HG03196 (cell line): ENCODE measurements around the gene ANKMY1.
A peak's percentile ranks its signal among the peaks of the same experiment; 100 is the strongest.
"Not testable (repeated sequence)": the region's sequence is repeated elsewhere in the genome, so short reads cannot be mapped to it uniquely, and the experiment has no call there.

ENCODE experiments used
- ATAC-seq: cut with Tn5 transposase; IDR thresholded peaks from one replicate; pipeline ENCODE4 v1.9.1; 2021; ENCODE audit not compliant: unreplicated experiment

Gene ANKMY1

DNA sequence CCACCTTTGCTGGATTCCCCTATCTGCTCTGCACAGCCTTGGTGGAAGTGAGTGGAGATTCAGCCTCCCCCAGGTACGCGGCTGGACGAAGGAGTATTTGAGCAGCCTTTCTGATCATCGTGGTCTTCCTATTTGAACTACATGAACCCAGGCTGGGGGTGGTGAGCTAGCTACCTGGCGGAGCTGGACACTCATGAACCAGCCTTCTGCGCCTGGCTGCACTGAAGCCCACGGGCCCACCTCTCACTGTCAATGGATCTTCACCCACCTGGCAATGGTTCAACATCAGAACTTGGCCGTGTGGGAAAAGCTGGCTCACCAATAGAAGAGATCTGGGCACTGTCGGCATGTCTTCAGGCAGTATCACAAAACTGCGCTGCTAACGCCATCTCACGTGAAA lies 35.4 kb downstream of the ANKMY1 start:
- no peak for ATAC-seq

DNA sequence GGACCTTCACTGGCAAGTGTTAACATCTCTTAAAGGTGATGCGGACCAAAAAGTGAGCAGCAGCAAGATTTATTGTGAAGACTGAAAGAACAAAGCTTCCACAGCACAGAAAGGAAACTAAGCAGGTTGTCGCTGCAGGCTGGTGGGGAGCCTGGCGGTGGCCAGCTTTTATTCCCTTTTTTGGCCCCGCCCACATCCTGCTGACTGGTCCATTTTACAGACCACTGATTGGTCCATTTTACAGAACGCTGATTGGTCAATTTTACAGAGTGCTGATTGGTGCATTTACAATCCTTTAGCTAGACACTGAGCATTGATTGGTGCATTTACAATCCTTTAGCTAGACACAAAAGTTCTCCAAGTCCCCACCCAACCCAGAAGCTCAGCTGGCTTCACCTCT lies 35.9 kb downstream of the ANKMY1 start:
- not testable (repeated sequence) for ATAC-seq

DNA sequence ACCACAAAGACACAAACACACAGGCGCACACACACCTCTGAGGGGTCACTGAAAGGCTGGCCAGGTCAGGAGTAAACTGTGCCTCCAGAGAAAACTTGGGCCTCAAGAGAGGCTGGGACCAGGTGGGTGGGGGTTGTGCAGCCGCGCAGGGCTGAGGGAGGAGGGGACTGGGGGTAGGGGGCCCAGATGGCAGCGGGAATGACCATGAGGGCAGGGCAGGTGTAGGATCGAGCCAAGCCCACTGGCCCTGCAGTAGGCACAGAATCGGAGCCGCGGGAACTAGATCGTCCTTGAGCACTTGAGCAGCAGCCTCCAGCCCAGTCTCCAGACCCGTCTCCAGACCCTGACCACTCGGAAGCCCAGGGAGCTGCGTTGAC lies 36.8 kb downstream of the ANKMY1 start:
- ATAC-seq: no peak

DNA sequence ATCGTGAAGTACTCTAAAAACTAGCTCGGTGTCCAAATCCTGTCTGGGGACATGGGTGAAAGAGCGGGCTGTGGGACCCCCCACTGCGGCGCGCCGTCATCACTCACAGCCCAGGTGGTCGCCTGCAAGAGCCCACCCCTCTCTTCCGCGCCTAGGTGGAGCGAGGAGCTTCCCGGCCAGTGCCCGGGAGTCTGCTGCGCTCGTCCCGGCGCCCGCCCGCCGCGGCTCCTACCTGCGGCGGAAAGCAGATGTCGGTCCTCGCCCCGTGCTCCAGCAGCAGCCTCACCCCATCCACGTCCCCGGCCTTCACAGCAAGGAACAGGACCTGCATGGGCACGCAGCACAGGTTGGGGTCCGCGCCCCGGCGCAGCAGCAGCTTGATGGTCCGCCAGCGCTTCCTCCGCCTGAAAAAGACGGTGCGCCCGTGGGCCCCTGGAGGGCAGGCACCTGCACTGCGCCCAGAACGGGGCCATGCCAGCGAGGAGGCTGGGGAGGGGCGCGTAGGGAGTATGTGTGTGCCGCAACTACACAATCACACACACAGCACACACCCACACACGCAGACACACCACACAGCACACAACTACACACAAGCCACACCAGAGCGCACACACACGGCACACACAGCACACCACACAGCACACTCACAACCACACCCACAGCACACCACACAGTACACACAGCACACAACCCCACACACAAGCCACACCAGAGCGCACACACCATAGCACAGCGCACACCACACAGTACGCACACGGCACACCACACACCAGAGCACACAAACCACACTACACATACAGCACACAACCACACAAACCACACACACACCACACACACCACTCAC lies 37.4 kb downstream of the ANKMY1 start:
- no peak for ATAC-seq

DNA sequence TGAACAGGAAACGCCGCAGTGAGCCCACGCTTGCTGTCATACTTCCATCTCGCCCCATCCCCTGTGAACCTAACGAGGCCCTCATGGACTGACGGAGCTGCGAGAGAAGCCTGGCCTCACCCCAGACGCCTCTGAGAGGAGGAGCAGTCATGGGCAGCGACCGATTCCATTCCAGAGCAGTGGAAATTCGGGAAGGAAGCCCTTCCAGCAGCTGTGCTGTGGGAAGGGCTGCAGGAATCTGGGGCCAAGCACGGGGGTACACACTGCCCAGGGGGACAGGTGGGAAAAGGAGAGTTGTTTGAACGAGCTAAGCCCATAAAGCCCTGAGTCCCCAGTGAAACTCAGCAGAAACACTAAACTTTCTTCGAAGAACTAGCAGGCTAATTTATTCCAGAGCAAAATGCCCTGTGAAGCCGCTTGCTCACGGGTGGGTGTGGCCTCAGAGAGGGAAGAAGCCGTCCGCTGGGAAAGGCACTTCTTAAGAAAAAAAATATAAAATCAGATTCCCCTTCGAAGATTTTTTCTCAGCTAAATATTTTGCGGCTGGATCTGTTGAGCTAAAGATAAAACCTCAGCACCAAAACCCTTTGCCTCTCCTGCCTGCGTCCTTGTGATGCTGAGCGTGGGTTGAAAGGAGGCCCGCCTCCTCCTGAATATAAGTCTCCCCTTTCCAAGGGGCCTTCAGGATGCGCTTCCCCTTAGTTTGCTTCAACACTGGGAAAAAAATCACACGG lies 38.2 kb downstream of the ANKMY1 start:
- no peak for ATAC-seq

DNA sequence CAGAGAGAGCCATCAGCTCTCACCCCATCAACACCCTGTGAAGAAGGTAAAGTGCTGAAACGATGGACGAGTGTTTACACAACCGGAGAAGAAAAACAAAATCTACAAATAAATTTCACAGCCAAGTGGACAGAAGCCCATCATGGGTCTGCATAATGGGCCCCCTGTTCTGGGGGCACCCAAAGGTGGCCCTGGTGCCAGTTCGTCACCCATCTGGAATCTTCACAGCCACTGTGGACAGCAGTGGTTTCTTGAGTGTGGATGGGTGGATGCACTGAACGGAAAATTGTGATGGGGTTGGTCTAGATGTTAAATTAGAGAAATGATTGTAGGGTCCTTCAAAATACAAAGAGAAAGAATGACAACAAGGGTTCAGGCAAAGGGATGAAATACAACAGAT lies 38.8 kb downstream of the ANKMY1 start:
- ATAC-seq: no peak

DNA sequence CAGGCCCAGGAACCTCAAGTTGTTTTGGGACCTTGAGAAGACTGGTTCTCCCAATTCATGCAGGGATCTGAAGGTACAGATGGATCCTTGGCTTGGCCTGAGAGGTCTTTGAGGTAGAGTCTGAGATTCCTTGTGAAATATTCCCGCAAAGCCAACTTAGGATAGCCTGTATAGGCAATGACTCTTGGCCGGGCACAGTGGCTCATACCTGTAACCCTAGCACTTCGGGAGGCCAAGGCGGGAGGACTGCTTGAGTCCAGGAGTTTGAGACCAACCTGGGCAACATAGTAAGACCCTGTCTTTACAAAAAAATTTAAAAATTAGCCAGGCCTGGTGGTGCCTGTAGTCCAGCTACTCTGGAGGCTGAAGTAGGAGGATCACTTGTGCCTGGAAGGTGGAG lies 40.4 kb downstream of the ANKMY1 start:
- no peak for ATAC-seq

DNA sequence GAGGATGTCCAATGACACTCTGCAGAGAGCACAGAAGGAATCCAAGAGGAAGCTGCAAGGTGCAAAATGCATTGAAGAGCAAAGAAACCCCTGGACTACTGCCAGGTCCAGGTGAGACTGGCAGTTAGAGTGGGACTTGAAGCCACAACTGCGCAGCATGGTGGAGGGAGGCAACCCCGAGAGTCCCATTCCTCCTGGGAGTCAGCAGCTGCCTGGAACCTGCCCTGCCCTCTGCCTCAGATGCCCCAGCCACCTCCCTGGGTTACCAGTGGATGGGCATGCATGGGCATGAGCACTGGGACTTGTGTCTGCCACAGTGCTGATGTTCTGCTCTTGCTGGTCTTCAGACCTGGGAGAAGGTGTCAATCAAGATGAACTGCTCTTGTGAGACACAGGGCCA lies 43.2 kb downstream of the ANKMY1 start:
- ATAC-seq: no peak

DNA sequence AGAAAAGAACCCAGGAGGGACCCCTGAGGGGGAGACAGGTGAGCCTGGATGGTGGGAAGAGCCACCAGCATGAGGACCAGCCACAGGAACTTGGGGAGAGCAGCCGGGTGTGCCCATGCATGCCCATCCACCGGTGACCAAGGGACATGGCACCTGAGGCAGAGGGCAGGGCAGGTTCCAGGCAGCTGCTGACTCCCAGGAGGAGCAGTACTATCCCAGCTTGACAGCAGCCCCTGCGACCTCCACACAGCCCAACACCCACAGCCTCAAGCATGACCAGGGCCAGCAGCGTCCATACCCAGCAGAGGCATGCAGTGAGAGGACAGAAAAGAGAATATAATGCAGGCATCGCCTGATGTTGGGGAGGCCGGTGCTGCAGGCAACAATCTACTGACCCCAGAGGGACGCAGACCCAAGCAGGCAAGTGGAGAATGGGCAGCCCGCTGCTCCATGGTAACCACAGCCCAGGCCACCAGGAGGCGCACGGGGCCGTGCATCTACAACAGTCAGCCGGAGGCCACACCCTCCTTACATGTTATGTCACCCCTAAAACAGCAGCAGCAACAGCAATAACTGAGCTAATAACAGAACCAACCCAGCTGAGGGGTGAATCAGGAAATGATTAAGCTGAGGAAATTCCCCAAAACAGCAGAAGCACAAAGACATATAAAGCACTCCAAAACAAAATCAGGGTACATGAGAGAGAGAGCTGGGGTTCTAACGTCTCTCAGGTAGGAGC lies 44.1 kb downstream of the ANKMY1 start:
- peak; percentile 90 for ATAC-seq

DNA sequence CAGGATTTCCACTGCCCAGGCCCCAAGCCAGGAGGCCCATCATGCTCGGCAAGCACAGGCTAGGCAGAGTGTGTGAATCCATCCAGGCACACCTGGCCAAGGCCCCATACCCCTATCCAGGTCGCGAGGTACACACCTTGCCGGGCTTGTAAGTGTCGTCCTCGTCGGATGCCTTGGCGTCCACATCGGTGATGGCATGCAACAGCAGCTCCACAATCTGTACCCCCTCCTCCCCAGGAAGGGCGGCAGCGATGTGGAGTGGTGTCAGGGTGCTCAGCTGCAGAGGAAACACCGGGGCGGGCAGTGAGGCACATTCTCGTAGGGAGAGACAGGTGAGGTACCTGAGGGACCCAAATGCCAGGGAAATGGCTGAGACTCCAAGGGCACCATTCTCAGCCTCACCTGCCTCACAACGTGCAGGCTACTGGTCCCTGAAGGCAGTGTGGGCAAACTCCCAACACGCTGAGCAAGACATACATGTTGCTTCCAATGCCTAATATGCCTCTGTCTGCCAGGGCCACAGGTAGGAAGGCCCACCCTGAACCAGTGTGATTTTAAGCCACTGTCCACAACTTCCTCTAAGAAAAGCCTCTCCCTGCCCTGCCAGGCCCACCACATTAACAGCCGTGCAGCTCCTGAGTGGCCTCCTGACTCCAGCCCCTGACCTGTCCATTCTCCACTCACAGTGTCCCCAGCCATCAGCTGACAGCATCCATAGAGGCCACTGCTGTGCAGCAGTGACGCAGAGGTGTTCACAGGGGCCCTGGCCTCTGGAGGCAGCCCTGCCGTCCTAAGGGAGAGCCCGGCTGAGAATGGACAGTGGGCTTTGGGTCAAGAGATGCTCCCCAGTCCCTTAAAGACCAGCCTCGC lies 44.9 kb downstream of the ANKMY1 start:
- ATAC-seq: no peak

DNA sequence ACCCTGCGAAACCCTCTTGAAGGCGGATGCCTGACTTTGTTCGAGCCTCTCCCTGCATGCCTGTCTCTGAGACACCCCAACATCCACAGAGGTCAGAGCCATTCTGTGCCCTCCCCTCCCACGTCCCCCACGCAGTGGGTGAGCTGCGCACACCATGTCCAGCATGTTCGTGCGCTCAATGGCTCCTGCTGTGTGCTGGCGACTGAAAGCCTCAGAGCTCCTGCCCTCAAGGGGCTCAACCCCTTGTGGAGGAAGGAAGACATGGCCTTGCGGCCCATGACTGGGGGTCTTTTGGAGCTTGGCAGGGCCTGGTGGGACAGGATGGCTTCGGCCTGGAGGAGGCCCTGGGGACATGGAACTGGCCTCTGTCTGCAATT lies 45.7 kb downstream of the ANKMY1 start:
- no peak for ATAC-seq

DNA sequence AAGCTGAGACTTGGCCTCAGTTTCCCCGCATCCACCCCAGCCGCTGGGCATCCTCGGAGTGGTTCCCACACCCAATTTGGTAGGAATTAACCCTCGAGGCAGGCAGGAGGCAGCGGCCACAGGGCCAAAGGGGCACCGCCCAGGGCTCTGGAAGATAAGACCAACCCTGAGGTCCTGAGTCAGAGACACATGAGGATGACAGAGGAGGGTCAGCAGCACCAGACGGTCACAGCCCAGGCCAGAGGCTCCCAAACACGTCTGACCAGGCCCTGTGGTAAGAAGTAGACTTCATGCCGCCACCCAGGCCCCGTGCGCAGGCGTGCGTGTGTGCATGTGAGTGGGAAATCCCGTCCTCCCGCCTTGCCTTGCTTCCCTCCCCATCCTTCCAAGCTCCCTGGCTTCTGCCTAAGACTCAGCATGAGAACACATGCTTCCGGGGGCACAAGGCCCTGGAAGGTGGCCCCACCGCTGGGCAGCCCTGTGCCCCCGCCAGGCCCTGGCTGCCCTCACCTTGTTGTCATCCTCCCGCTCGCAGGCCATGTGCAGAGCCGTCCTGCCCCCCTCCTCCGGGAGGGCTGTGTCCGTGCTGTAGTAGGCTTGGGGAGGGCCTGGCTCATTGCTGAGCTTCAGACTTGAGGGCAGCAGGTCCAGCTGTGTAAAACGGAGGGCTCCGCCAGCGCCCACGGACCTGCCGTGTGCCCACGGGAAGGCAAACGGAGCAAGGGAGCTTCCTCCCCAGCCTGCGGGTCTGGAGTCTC lies 46.3 kb downstream of the ANKMY1 start:
- ATAC-seq: no peak

DNA sequence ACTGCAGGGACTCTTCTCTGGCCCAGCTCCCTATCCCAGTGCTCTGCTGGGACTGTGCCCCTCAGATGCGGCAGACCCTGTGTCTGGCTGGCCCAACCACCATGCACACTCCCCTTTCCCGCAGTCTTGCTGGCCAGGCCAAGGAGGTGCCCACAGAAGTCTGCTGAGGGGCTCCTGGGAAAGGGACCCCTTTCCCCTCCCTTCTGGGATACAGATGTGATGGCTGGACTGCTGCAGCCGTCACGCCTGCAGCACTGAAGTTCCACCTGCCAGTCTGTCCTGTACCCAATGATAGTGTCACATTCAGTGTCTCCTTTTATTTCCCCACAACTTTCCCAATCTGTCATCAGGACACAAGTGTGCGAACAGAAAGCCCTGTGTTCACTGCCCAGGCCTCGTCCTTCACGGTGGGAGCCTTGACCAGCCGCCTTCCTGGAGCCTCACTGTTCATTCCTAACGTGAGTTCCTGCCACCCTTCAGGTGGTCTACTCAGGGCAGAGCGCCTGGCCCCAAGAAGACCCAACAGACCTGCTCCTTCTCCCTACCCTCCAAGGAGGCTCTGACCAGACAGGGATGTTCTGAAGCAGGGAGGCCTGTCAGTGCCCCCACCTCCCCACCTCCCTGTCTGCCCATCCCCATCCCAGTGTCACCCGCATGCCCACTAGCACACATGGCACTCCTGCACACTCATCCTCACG lies 47.1 kb downstream of the ANKMY1 start:
- ATAC-seq: no peak

DNA sequence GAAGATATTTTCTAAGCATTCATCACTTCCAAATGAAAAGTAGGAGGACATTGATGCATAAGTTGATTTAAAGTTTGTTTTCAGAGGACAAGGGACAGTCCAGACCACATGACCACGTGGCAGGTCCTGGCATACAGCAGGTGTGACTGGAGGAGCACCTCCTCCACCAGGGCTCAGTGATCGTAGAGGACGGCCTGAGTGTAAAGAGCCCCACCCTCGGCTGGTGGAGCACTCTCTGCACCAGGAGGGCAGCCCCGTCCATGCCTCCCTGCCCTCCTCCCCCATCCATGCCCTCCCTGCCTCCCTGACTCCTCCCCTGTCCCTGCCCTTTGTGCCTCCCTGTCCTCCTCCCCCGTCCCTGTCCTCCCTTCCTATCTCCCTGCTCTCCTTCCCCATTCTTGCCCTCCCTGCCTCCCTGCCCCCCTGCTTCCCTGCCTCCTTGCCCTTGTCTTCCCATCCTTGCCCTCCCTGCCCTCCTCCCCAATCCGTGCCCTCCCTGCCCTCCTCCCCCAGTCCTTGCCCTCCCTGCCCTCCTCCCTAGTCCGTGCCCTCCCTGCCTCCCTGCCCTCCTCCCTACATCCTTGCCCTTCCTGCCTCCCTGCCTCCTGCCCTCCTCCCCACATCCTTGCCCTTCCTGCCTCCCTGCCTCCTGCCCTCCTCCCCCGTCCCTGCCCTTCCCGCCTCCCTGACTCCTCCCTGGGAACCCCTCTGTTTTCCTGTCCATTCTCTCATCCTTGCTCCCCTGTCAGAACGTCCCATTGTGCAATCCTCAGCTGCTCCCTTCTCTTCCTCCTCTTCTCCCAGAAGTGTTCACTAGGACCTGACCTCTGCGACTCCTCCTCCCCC lies 47.9 kb downstream of the ANKMY1 start:
- ATAC-seq: no peak

DNA sequence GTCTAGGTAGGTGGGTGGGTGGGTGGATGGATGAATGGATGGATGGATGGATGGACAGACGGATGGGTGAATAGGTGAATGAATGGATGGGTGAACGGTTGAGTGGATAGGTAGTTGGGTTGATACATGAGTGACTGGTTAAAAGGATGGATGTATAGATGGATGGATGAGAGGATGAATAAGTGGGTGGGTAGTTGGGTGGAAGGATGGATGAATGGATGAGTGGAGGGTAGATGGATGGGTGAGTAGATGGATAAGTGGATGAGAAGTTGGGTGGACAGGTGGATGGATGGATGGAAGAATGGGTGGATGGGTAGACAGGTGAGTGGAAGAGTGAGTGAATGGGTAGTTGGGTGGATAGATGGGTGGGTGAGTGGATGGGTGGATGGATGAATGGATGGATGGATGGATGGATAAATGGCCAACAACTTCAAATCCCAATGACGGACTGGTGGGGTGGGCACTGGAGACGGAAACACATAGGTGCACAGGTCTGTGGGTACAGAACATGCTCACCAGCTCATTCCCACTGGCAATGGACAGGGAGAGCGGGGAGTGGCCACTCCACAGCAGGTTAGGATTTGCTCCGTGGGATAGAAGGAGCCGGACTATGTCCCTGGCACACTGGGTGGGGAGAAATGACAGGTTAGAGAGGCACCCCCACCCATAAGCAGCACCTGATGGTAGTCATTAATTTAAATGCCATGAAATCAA lies 48.8 kb downstream of the ANKMY1 start:
- no peak for ATAC-seq

DNA sequence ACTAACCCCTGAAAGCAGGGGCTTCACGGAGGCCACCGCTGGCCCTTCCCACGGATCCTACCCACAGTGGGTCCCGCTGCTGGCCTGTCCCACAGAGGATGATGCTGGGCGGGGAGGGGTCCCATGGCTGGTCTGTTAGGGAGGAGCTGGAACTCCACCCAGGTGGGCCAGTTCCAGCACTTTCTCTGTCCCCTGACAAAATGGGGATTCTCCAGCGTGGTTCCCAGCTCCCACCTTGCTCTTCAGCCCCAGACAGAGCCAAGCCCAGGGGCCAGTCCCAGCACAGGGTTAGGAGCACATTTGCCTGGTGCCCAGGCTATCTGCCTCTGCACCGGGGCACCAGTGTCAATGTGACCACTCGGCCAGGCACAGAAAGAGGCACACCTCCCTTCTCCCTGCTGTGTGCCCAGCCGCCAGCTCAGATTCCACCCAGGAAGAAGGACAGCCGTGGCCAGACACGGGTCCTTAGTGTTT lies 50.0 kb downstream of the ANKMY1 start:
- ATAC-seq: no peak

DNA sequence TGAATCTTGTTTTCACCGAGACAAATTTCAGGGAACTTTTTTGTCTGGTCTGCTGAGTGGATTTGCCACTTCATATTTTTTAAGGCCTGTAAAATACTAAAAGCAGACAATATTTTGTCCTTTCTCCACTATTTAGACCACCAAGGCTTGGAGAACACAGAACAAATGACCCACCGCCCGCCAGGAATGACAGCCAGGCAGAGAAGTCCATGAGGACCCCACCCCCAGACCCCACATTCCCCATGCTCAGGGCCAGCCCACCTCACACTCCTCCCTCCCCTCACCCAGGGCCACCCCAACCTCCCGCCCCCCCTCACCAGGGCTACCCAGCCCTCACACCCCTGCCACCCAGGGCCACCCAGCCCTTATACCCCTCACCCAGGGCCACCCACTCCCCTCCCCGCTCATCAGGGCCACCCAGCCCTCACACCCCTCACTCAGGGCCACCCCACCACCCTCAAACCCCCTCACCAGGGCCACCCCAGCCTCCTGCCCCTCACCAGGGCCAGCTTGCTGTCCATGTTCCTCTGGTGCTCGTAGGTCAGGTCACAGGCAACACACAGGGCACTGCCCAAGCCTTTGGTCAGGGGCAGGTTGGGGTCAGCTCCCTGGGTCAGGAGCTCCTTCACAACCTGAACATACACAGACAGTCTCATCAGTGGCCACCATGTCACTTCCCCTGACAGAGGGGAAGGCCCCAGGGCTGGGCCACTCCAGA lies 50.6 kb downstream of the ANKMY1 start:
- ATAC-seq: no peak
